Measurements from ENCODE around the gene GALR2. TPM values are rescaled to one million over a fixed set of nuclear protein-coding genes. Genes with fewer than 3 reads are reported as not detected.
A peak's percentile ranks its signal among the peaks of the same experiment; 100 is the strongest.

GALR2 gene
- total RNA-seq, 1 donor from 2014 or later: 0.36 TPM

DNA sequence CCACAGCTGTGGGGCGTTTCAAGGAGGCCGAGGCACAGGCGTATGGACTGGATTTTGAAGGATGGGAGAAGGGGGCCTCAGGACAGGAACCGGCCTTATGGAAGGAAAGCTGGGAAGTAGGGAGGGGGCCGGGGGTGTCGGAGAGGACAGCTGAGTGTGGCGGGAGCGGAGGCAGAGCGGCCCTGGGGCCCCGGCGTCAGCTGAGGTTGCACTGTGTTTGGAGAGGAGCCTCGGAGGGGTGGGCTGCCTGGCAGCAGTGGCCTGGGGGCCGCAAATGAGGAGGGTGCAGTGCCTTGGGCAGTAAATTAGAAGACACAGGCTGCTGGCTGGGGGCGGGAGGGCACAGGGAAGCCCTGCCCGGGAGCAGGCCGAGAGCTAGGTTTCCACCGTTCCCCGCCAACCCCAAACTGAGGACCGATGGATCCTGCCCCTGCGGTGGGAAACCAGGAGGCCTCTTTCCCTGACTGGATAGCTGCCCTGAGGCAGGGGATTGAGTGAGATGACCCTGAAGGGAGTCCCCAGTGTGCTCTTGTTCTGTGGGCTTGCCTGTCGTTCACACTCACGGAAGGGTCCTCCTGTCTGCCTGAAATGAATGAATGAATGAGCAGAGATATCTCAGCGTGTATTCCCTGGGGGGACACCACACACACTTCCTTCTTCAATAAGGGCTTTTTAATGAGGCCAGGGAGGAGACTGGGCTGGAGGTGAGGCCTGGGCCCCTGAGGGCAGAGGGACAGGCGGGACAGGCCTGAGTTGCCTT, 48.0 kb downstream of the GALR2 start:
- Histone ChIP-seq H3K27ac (ENCODE audit: low read depth, low read length) (no peak overlapping the region), H3K79me2 (ENCODE audit: insufficient read depth, low read length) (no peaks in the 10 kb centered on the region), H3K36me3 (ENCODE audit: insufficient read depth, low read length) (no peaks in the 10 kb centered on the region), H2AFZ (ENCODE audit: low read depth, low read length) (peak overlapping the region; percentile 55), H3K9ac (ENCODE audit: low read length) (no peak overlapping the region), H4K20me1 (ENCODE audit: insufficient read depth, low read length) (no peaks in the 10 kb centered on the region), H3K27me3 (ENCODE audit: insufficient read depth, low read length) (no peaks in the 10 kb centered on the region), H3K9me3 (ENCODE audit: insufficient read depth, low read depth, low read length) (no peaks in the 10 kb centered on the region), H3K4me1 (ENCODE audit: insufficient read depth, low read length) (peaks cover 4% of the 10 kb centered on the region), H3K4me3 (ENCODE audit: insufficient read depth, low read depth, low read length) (no peak overlapping the region), H3K4me2 (ENCODE audit: low read length) (no peak overlapping the region)
- TF ChIP-seq CTCF (IDR thresholded peaks at IDR 0.05; ENCODE audit: insufficient read depth, low read depth, low read length): no peak
- TF ChIP-seq EZH2 (IDR thresholded peaks at IDR 0.05; ENCODE audit: insufficient read depth, low read length): no peak
- Mint-ChIP-seq H3K27ac (ENCODE audit: unreplicated experiment) (no peak overlapping the region), H3K27me3 (ENCODE audit: low read depth, unreplicated experiment) (peaks cover 41% of the 10 kb centered on the region), H3K36me3 (ENCODE audit: low read depth, unreplicated experiment) (no peaks in the 10 kb centered on the region), H3K4me3 (ENCODE audit: unreplicated experiment) (no peak overlapping the region), H3K9me3 (ENCODE audit: unreplicated experiment) (no peaks in the 10 kb centered on the region), H3K4me1 (ENCODE audit: low read depth, unreplicated experiment) (no peaks in the 10 kb centered on the region)
- FAIRE-seq (no peak), DNase-seq (ENCODE audit: low read depth) (no peak)

DNA sequence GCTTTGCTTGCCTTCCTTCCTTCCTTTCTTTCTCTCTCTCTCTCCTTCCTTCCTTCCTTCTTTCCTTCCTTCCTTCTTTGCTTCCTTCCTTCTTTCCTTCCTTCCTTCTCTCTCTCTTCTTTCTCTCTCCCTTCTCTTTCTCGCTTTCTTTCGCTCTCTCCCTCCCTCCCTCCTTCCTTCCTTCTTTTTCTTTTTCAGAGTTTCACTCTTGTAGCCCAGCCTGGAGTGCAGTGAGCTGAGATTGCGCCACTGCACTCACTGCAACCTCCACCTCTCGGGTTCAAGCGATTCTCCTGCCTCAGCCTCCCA, 48.6 kb downstream of the GALR2 start:
- Mint-ChIP-seq H3K4me3 (ENCODE audit: unreplicated experiment) (no peak overlapping the region), H3K9me3 (ENCODE audit: unreplicated experiment) (no peaks in the 10 kb centered on the region), H3K27ac (ENCODE audit: unreplicated experiment) (no peak overlapping the region), H3K36me3 (ENCODE audit: low read depth, unreplicated experiment) (no peaks in the 10 kb centered on the region), H3K27me3 (ENCODE audit: low read depth, unreplicated experiment) (peaks cover 41% of the 10 kb centered on the region), H3K4me1 (ENCODE audit: low read depth, unreplicated experiment) (no peaks in the 10 kb centered on the region)
- Histone ChIP-seq H3K27ac (ENCODE audit: low read depth, low read length) (no peak overlapping the region), H3K79me2 (ENCODE audit: insufficient read depth, low read length) (no peaks in the 10 kb centered on the region), H3K4me1 (ENCODE audit: insufficient read depth, low read length) (peaks cover 4% of the 10 kb centered on the region), H3K9ac (ENCODE audit: low read length) (no peak overlapping the region), H3K36me3 (ENCODE audit: insufficient read depth, low read length) (no peaks in the 10 kb centered on the region), H3K4me2 (ENCODE audit: low read length) (no peak overlapping the region), H4K20me1 (ENCODE audit: insufficient read depth, low read length) (no peaks in the 10 kb centered on the region), H3K27me3 (ENCODE audit: insufficient read depth, low read length) (no peaks in the 10 kb centered on the region), H2AFZ (ENCODE audit: low read depth, low read length) (no peak overlapping the region), H3K9me3 (ENCODE audit: insufficient read depth, low read depth, low read length) (no peaks in the 10 kb centered on the region), H3K4me3 (ENCODE audit: insufficient read depth, low read depth, low read length) (no peak overlapping the region)
- DNase-seq (ENCODE audit: low read depth) (no peak), FAIRE-seq (no peak)
- TF ChIP-seq EZH2 (IDR thresholded peaks at IDR 0.05; ENCODE audit: insufficient read depth, low read length): no peak
- no peak for TF ChIP-seq CTCF (IDR thresholded peaks at IDR 0.05; ENCODE audit: insufficient read depth, low read depth, low read length)
